ENCODE measurements around the gene FBXO24.
"Not testable (repeated sequence)": the region's sequence is repeated elsewhere in the genome, so short reads cannot be mapped to it uniquely, and the experiment has no call there.

FBXO24 gene

DNA sequence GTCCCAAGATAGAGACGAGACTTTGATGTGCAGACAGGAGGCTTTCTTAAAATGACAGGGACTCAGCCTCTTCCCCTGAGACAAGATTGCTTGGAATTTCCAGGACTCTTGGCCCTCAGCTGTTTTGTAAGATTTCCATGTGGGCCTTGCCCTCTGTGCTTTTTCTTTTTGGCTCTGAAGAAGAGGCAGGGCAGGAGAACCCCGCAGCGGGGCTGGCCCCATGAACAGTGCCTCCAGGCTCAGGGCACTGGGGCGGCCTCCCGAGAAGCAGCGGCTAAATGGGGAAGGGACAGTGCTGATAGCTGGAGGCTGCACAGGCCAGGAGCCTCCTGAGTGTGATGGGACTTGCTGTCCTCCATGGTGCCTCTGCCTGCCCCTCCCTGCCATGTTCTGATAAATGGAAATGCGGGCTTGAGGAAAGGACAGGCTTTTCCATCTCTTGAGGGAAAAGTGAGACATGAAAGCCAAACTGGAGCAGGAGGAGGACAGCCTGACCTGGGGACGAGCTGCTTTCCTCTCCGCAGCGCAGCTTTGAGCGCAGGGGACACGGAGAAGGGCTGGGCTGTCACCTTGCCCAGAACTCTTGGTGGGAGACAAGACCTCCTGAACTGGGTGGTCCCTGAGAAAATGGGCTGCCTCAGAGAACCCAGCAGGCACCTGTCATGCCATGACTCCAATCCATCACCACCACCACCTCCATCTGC lies 24.5 kb upstream of the FBXO24 start:
- no peak for DNase-seq

DNA sequence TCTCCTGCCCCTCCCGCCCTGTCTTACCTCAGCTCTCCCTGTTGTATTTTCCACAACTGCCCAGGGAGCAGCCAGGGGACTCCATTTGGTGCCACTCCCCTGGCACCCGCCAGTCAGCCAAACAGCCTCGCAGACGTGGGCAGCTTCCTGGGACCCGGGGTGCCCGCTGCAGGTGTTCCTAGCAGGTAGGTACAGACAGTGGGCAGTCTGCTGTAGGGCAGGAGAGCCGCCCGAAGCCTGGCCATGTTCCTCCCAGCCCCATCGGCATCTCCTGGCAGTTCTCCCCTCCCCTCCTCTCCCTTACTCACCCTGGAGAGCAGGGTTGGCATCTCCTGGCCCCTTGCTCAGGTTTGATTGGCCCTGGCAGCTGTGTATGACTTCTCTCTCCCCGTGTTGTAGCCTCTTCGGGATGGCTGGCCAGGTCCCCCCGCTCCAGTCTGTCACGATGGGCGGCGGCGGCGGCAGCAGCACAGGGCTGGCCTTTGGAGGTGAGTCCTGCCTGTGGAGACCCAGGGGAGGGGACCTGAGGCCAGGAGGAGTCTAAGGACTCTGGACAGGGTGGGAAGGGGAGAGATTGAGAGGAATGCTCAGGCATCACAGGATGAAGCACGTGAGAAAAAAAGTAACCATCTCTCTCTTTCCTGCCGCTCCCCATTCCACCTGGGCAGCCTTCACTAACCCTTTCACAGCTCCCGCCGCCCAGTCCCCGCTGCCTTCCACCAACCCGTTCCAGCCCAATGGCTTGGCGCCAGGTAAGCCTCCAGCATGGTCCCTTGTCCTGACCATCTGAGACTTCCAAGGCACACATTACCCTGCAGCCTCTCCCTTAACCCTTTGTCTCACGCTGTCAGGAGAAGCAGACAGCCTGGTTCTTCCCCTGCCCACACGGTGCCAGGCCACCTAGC lies 23.7 kb upstream of the FBXO24 start:
- no peak for DNase-seq

DNA sequence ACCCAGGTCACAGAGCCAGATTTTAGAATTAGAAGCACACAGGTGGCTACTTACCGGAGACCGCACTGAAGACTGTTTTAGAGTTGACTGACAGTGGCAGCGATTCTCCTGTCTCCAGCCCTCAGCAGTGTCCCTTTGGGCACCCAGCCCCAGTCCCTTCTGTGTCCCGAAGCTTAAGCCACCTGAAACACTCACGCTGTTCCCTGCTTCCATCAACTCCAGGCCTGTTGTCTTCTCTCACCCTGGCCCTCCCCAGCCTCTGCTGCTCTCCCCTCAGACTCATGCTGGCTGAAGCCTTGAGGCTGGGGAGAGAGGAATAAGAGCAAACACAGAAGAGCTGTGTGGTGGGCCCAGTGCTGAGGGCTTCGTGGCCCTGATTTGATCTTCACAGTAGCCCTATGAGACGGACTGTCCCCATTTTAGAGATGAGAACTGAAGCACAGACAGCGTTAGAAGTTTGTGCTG lies 23.0 kb upstream of the FBXO24 start:
- no peak for DNase-seq

DNA sequence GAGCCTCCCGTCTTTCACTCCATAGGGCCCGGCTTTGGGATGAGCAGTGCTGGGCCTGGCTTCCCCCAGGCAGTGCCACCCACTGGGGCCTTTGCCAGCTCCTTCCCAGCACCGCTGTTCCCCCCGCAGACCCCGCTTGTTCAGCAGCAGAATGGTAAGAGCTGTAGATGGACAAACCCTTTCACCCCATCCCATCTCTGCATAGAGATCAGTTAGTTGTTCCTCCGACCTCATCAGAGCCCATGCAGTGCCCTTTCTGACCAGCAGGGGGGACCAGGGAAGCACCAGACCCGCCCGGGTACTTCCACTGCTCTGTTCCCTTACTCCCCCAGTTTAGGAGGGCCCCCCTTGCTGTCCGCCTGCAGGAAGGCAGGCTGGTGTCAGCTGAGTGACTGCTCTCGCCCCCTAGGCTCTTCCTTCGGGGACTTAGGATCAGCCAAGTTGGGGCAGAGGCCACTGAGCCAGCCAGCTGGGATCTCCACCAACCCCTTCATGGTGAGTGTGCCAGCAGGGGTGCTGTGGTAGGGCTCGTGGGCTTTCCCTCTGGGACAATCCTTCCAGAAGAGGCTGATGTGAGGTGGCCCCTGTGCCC lies 22.2 kb upstream of the FBXO24 start:
- no peak for DNase-seq

DNA sequence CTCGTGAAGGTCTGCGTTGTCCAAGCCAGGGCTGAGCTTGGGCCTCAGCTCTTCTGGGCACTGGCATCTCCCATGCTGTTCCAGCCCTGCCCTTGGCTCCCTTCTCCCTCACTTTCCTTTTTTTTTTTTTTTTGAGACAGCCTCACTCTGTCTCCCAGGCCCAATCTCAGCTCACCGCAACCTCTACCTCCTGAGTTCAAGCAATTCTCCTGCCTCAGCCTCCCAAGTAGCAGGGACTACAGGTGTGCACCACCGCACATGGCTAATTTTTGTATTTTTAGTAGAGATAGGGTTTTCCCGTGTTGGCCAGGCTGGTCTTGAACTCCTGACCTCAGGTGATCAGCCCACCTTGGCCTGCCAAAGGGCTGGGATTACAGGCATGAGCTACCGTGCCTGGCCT lies 21.7 kb upstream of the FBXO24 start:
- not testable (repeated sequence) for DNase-seq

DNA sequence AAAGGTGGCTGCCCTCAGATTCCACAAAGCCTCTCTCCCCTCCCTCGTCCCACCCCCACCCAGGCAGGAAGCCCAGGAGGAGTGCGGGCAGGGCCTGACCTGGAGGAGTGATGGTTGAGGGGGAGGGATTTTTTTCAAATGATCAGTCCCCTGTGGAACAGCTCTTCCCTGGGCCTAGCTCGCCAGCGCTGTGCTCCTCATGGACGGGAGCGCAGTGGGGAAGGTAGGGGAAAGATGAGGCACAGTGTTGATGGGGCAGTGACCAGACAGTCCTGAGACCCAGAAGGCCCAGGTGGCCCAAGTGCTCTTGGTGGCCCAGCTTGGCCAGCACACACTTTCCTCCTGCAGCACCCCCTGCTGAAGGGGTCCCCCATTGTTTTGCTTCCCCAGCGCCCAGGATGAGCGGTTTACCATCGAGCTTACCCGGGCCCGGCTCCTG lies 21.0 kb upstream of the FBXO24 start:
- no peak for DNase-seq

DNA sequence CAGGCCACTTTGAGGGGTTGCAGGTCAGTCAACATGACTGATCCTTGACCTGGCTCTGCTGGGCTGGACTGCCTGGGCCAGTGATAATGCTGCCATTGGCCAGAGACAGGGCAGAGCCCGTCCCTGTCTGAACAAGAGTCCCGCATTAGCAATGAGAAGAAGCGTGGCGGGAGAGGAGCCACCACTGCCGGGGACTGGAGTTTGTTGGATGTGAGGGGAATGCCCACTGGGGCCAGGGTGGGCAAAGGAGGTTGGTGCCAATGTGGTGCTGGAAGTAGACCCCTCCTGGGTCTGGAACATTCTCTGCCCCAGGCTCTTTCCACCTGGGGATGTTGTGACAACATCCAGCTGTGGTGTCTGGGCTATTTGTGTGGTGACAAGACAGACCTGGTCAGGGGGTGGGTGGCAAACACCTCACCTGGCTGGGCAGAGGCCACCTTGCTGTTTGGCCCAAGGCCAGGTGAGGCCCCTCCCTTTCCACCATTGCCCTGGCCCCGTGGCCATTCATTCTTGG lies 20.1 kb upstream of the FBXO24 start:
- DNase-seq, result no peak

DNA sequence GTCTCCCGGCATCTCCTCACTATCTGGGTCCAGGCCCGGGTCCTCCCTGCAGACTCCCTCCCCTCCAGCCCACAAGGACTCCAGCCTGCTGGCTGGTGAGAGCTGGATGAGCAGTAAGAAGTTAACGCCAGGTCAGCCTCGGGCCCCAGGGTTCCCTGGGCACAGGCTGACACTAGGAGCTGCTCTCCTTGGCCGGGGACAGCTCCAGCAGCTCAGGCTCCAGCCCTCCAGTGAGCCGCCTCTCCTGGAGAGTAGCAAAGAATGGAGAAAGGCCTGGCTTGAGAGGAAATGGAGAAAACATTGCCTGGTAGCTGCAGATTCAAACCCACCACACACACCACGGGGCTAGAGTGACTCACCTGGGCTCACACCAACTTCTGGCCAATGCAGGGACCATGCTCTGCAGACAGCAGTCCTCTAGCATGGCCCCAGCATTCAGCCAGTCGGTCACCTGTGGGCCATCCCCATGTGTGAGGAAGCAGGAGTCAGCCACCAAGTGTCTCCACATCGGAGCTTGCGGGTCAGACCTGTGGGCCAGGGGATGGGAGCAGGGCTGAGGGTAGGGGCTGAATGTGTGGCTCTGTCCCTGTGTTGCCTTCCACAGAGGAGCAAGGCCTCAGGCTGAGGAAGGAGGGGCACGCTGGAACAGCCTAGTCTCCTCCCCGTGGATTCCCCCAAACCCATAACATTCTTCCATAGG lies 18.9 kb upstream of the FBXO24 start:
- DNase-seq, result no peak

DNA sequence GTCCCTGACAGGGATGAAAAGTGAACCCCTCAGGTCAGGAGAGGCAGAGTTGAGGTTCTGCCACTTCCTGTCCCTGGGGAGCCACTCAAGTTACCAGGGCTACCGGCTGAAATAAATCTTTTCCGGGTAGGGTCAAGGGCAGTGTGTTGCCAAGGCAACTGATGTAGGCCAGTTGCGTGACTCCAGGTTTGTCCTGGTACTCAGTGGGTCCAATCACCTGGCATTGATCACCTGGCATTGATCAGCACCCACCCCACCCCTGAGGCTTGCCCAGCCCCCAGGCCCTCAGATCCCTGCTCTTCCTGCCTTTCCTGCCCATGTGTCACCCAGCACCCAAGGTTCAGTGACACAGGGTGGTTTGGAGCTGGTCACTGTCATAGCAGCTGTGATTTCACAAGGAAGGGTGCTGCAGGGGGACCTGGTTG lies 18.4 kb upstream of the FBXO24 start:
- DNase-seq, result no peak

DNA sequence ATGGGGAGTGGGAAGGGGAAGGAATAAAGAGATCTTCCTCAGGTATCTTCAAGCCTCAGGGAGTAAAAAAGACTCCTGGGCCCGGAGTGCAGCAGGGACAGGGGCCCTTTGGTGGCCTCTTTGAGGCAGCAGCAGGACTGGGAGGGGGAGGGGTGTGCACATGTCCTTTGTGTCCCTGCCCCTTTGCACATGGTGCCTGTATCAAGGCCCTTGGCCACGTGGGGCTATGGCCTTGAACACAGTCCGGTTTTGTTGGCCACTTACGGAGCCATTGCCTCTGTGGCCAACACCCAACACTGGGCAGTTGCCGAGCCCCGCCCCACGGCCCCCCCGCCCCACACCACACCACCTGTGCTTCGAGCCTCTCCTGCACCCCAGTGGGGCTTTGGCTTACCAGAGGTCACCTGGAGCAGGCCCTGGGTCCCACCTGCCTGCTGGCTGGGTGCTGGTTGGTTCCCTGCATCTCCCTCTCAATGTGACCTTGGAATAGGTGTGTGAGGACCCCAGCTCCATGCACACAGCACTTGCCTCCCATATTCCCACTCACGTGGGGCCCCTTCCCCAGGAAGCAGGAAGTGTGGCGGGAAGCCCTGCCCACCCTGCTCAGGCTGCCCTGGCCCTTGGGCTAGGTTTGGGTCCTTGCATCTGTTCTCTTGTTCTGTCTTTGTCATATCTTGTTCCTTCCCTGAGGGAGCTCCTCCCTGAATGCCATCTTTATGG lies 17.8 kb upstream of the FBXO24 start:
- no peak for DNase-seq

DNA sequence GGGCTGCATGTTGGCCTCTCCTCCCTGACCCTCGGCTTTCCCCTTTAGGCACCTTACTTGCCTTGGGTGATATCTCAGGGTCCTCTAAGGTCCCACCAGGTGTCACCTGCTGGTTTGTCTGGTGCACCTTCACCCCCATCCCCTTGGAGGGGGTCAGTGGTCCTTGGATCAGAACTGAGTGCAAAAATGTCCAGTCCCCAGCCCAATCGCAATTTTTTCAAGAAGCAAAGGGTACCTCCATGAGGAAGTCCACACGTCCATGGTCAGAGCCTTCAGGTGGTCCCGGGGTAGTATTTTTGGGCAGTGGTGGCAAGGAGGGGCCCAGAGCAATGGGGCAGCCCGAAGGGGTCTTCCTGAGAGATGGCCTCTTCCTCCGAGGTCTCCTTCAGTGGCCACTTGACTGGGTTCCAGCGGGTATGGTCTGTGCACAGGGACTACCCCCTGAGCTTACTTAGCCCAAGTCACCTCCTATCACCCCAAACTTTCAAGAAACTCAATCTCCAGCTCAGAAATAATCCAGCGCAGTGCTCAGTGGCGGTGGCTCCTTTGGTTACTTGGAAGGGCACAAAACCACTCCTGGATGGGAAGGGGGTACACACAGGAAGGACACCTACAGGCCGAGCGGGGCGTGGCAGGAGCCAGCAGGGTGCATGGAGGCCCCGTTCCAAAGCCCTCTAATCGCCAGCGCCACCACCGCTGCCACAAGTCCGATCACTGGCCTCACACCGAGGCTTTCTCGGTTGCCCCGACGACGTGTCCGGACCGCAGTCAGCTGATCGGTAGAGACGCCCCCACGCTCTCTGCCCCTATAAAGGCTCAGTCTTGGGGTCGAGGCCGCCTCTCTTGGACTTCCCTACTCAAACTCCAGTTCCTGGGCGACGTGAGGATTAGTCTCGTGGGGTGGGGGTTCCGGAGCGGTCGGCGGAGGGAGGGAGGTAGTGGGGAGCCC lies 17.0 kb upstream of the FBXO24 start:
- DNase-seq, result no peak

DNA sequence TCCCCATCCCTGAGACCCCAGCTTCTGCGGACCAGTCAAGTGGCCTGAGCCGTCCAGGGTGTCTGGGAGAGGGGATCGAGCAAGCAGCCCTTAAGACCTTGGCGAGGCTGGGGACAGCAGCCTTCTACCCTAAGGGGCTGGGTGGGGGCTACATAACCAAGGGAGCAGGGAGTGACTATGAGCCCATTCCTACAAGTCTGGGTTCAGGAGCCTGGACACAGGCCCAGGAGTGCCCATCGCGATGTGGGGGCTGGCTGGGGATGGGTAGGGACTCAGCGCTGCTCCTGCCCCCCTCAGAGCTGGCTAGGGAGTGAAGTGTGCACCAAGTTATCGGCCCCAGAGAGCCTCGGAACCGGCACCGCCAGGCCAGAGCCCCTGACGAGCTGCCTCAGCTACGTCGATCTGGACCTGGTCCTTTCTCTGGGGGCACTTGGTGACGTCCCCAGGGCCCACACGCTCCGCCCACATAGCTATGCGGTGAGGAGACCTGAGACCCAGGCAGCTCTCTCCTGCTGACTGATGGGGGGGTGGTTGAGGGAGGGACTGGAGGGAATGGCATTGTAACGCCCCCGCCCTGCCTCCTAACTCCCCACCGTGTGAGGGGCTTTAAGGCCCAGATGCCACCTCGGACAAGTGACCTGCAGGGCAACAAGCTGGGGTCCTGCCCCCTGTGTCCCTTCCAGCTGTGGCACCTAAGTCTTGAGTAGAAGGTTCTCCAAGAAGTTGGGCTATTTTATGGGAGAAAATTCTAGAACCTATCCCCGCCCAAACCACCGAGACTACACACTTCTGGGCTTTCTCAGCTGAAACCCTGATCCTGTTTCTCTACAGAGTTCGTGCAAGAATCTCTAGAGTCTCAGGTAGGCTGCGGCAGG lies 14.9 kb upstream of the FBXO24 start:
- DNase-seq, result no peak

DNA sequence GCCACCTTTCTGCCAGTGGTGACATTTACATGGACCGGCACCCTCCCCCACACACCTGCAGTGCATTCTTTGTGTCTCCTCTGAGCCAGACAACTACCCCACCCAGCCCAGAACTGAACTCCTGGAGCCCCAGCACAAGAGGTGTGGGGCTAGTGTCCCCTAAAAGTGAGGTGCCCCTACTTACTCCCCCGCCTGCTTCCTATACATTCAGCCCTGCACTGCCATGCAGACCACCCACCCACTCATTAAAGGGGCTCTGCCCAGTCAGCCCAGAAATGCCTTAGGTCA lies 14.4 kb upstream of the FBXO24 start:
- no peak for DNase-seq

DNA sequence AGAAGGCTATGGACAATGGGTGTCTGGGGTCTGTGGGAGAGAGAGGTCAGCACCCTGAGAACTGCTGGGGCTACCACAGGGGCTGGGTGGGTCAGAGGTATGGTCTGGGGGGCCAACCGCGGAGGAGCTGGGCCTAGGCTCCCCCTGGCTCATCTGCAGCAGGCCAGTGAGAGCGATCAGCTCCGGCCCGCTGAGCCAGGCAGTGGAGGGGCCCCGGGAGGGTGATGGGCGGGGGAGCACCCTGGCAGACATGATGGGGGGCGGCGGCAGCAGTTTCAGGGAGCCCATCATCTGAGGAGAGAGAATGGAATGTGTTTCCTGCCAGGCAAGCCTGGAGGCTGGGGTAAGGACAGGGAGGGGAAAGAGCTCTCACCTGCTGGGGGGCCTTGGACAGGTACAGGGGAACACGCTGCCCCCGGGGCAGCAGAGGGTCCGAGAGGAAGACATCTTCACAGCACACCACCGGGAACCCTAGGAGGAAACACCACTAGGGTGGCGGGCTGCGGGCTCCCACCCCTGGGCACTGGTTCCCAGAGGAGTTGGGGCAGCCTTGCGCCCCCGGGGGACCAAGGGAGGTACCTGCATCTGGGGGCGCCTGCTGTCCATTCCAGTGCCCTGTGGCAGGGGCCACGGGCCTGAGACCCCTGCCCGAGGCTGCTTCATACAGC lies 13.7 kb upstream of the FBXO24 start:
- no peak for DNase-seq

DNA sequence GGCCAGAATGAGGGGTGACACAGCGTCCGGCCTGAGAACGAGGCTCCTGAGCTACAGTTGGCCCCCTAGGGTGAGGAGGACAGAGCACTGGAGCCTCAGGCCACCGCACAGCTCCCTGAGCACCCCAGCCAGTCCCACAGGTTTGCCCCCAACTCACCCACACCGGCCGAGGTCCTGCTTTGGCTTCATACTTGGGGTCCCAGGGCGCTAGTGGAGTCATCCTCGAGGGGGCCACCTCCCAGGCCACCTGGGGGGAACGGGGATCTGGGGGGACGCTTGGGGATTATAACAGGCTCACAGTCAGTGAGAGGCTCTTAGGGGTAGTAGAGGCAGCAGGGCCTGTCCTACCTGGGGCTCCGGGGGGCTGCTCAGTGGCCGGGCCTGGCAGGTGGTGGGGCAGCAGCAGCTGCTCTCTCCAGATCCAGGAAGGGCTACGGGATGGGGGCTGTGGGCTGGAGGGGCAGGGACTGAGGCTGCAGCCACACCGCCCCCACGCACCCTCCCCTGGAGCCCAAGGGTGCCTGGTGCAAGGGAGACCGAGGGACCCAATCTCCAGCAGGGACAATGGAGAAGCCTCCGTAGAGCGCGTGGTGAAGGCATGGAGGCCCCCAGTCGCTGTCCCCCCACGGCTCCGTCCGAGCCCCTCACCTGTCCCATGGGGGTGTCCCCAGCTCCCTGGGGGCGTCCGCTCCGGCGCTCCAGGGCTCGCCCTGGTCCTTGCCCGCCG lies 13.0 kb upstream of the FBXO24 start:
- DNase-seq, result no peak

DNA sequence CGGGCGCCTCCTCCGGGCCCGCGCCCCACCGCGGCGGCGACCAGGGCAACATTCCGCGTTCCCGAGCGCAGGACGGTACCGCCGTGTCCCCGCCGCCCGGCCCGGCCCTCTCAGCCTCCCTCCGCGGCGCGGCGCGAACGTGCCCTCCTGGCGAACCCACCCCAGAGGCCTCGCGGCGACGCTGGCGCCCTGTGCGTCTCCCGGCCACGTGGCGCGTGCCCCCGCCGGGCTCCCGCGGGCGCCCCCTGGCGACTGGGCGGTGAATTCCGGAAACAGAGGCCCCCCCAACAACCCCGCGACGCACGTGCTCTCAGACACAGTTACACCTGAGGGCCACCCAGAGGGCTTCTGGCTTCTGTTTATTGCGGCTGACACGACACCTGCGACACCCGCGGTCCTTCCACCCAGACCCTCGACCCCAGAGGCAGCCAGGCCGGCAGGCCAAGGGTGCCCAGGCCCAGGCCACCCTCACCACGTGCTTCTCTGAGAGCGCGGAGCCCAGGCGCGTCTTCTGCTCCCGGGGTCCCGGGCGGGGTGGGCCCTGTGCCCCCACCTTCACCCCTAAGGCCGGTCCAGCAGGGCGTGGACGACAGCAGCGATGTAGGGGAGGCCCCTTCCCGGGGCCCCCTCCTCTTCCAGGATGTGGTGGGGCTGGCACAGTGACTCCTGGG lies 12.3 kb upstream of the FBXO24 start, which contains the start of gene SAP25:
TSS of gene SAP25 (minus strand) at position 210 of the 671 bp plus-strand sequence. CDS start at position 52, 158 bp downstream.
- DNase-seq, result no peak

DNA sequence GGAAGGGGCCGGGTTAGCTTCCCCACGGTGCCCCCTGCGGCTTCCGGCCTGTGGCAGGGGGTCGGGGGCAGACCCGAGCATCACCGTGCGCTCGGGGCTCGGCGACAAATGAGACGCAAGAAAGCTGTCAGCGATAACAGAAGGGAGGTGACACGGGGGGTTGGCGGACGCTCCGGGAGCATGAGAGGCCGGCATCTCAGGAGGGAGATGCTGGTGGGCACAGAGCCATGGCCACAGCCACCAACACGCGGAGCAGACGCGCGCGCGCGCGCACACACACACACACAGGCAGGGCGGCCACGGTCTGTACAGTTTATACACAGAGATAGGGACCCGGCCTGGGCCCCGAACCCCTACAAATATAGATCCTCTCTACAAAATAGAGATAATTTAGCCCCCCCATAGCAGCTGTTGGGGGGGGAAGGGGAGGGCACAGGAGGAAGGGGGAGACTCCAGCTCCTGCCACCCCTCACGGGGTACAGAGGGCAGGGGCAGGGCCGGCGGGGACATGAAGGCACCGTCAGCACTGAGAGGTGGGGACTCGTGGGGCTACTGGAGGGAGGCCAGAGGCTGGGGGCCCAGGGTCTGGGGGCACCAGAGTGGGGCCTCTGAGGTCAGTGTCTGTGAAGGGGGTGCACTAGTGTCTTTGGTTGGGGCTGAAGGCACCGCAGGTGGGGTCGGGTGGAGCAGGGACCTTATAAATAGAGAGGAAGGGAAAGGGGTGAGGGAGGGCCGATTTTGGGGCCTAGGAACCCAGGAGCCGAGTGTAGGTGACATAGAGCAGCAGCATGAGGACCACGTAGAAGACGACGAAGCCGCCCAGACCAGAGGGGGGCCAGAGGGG lies 11.5 kb upstream of the FBXO24 start:
- DNase-seq, result no peak

Measured in DMS79 (cell line).